H1 (cell line): ENCODE results near the gene CIZ1. TPM values are rescaled to one million over a fixed set of nuclear protein-coding genes. Genes with fewer than 3 reads are reported as not detected.
A peak's percentile ranks its signal among the peaks of the same experiment; 100 is the strongest.

Experiments
- CEBPB ChIP-seq: IDR thresholded peaks from 2 replicates; pipeline ENCODE4 v1.6.1; 2012; ENCODE audit warnings: low read depth, low read length
- EP300 ChIP-seq, 2 experiments: IDR thresholded peaks; 1 replicate in 1 of 2; 2 replicates in 1 of 2; pipeline ENCODE4 v1.6.1; 2011 to 2012; ENCODE audit warnings: low read depth in 2 of 2, low read length in 2 of 2, mild to moderate bottlenecking in 2 of 2, borderline replicate concordance in 1 of 2, inconsistent platforms in 1 of 2, moderate library complexity in 1 of 2
- GTF2F1 ChIP-seq: IDR thresholded peaks from 2 replicates; pipeline ENCODE4 v1.6.1; 2012; ENCODE audit warnings: low read depth, low read length, improper control_type of control experiment, borderline replicate concordance
- JUND ChIP-seq: IDR thresholded peaks from 2 replicates; pipeline ENCODE4 v1.6.1; 2011; ENCODE audit warnings: mild to moderate bottlenecking, improper control_type of control experiment, low read length
- SIN3A ChIP-seq, 2 experiments: IDR thresholded peaks in 1 of 2; conservative IDR thresholded peaks in 1 of 2; 2 replicates each; pipeline ENCODE4 v1.6.1; 2011 to 2012; ENCODE audit warnings: low read length in 2 of 2, improper control_type of control experiment in 1 of 2, low read depth in 1 of 2, mild to moderate bottlenecking in 1 of 2
- TAF1 ChIP-seq: IDR thresholded peaks from 2 replicates; pipeline ENCODE4 v1.6.1; 2011; ENCODE audit warnings: mild to moderate bottlenecking, low read depth, low read length
- TAF7 ChIP-seq: optimal IDR thresholded peaks from 2 replicates; pipeline ENCODE3; 2011; ENCODE audit warnings: low read depth, mild to moderate bottlenecking, inconsistent platforms, low read length, moderate library complexity, borderline replicate concordance
- TEAD4 ChIP-seq: IDR thresholded peaks from 2 replicates; pipeline ENCODE4 v1.6.1; 2012; ENCODE audit warnings: low read depth, low read length, inconsistent platforms, mixed read lengths
- polyA plus RNA-seq, 7 experiments: library from polyadenylated mRNA; depleted of rRNA in 3 of 7; stranded (reverse) in 5 of 7; unstranded in 2 of 7; fragments of >200 nt in 5 of 7; fragments of 200-250 nt in 2 of 7; gene quantifications; 1 replicate in 5 of 7; 2 replicates in 1 of 7; 4 replicates in 1 of 7; pipeline versions ENCODE4 v1.2.1 to v1.2.3, GENCODE V29; 2011 to 2013; ENCODE audit warnings: missing spikeins in 2 of 7, mixed read lengths in 2 of 7
- total RNA-seq: library from RNA; stranded (reverse); fragmentation: NEBNext Ultra II Directional; extraction: Animal tissue kit (Norgen Biotek cat#: 25700); gene quantifications from 2 replicates; pipeline ENCODE4 v1.2.1, GENCODE V29; 2021

Gene CIZ1
- total and polyA plus RNA-seq, 2 of the 8 experiments (the other 6 are each of a cell fraction or from before 2014, with no cell fraction given), result 66.0 to 107 TPM

- TF ChIP-seq JUND (no peak), EP300 (IDR thresholded peaks at IDR 0.05; ENCODE audit: borderline replicate concordance in 1 of 2, low read depth in 2 of 2, low read length in 2 of 2) (no peak; a peak in 1 of 3 replicates), GTF2F1 (no peak), TAF7 (peak; percentile 24), TEAD4 (no peak), TAF1 (no peak; the same call in 1 of the 2 replicates), SIN3A (conservative IDR thresholded peaks at IDR 0.05 in 1 of 2, IDR thresholded peaks at IDR 0.05 in 1 of 2; ENCODE audit: low read depth in 1 of 2, low read length in 2 of 2) (0 out of 4 replicates have a peak, but pooled peaks of 1 of the 2 experiments have one; percentile 56), CEBPB (no peak)
- TF ChIP-seq, all 59 proteins: peak for 16
Measured at GRCh38 chr9:128127990-128128835, 63.2 kb downstream of the CIZ1 start (continued).
